NOMO-1 treated with DMSO at 0.1 percent for 48 hours (cell line): ENCODE measurements around the gene NFS1.

Experiments
- DNase-seq: peaks from one replicate; lab custom pipeline; 2025; ENCODE audit not compliant: unreplicated experiment; lab: John Stamatoyannopoulos, UW

The NFS1 gene

DNA sequence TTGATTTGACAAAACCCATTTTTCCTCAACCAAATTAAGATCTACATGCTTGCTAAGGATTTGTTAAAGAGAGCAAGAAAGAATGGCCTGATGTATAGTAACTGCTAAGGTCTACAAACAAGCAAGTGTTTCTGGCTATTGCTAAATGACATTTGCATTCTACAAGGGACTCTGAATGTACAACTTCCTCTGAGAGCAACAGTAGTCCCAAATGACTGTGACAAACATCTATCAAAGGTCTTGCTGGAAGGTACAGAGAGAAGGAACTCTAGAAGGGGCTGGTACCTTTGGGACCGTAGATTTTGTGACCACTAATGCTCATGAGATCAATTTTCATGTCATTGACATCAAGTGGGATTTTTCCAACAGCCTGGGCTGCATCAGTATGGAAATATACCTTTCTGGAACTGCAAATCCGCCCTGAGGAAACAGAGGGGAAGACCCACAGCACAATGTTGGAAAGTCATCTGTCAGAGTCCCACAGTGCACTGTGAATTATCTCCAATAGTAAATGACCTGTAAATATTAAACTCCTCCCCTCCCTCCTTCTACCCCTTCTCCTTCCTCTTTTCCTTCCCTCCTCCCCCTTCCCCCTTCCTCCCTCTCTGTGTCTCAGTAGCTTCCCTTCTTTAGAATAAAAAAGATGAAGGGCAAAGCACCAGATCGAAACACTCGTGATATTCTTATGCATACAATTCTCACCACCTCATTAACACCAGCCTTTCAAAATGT lies 18.5 kb downstream of the NFS1 start:
- peak; percentile 61 for DNase-seq

DNA sequence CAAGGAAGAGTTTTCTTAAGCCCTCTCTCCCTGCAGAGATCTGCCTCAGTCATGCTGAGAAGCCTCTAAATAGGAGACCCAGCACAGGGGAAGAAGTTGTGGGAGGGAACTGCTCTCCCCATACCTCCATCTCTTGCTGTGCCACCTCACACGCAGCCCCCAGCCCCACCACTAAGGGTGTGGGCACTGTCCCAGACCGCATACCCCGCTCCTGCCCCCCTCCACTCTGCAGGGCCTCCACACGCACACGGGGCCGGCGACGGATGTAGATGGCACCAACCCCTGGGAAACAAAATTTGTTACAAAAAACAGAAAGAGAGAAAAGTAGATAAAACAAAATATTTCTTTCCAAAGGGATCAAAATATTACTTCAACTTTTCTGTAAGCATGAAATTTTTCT lies 24.2 kb downstream of the NFS1 start:
- no peak for DNase-seq

- DNase-seq, result no peak
These were observed 25.3 kb downstream of the NFS1 start for GRCh38 chr20:35673884-35674283.

DNA sequence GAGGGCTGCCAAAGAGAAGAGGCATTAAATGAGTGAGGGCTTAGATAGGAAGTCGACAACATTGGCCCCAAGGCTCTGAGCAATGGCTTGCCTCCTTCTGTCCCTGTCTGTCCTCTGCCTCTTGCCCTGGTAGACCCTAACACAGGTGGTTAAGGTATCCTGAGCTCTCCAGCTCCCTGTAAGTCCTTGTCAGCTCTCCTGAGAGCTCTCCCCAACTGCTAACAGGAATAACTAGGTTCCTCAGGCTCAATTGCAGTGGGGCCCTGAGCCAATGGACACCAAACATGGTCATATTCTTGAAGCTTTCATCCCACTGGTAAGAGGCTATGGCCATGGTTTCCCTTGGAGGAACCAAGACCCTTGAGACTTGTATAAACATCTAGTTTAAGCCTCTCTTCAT lies 29.5 kb downstream of the NFS1 start:
- DNase-seq, result no peak

DNA sequence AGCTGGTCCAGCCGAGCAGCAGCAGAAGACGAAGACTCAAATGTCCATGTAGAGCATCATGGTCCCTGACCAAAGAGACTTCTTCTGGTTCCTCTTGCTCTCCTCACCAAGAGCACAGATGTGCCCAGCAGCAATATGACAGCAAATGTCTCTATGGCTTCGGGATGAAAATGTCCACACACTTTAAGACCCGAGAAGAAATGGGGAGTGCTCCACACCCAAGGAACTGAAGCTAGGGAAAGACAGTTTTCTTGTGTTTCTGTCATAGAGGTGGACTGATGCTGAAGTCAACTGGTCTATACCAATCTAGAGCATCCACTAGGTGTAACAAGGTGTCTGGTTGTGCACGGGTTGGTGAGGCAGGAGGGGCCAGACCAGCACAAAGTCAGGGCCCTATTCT lies 29.9 kb downstream of the NFS1 start:
- no peak for DNase-seq

DNA sequence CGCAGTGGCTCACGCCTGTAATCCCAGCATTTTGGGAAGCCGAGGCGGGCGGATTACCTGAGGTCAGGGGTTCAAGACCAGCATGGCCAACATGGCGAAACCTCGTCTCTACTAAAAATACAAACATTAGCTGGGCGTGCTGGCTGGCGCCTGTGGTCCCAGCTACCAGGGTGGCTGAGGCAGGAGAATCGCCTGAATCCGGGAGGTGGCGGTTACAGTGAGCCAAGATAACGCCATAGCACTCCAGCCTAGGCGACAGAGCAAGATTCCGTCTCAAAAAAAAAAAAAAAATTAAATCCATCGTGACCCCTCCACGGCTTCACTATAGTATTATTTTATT lies 33.2 kb downstream of the NFS1 start:
- no peak for DNase-seq

DNA sequence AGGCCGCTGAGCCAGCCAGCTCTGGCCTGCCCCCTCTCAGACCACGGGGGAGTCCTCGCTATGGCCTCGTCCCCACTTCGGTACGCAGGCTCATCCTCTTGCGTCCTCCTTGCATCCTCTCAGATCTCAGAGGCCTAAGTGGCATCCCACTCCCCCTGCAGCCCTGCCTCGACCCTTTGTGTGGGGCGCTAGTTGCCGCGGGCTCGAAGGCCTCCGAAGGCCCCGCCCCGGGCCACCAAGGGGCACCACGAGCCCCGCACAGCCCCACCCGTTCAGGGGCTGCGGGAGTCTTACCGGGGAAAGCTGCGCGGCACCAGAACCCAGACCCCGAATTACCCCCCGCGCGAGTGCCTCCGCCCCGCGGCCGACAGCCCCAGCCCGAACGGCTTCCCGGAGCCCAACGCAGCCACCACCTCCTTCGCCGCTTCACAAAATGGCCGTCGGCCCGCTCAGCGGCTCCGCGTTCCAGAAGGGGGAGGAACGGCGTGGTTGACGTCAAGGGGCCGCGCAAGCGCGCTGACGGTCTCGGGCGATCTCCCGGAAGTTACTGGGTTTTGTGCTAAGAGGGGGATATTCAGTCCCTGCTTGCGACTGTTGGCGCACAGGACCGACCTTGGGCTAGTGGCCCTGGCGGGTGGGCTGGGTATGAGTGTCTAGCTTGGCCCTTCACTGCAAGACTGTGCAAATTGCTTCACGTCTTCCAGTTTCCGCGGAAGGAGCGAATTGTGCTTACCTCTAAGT lies 34.5 kb downstream of the NFS1 start, which contains the start of the genes CPNE1 and RBM12:
Gene CPNE1, minus strand, starts transcription at position 435 of the 741 bp plus-strand sequence. CDS start 31,977 bp downstream, outside the sequence.
Gene RBM12, minus strand, starts transcription at position 435 of the 741 bp plus-strand sequence. CDS start 9,578 bp downstream, outside the sequence.
- DNase-seq, result peak; percentile 91

- peak; percentile 50 for DNase-seq
These were observed 35.4 kb downstream of the NFS1 start for GRCh38 chr20:35663516-35664465.

- DNase-seq, result no peak
These were observed 36.6 kb downstream of the NFS1 start for GRCh38 chr20:35662551-35662950.

DNA sequence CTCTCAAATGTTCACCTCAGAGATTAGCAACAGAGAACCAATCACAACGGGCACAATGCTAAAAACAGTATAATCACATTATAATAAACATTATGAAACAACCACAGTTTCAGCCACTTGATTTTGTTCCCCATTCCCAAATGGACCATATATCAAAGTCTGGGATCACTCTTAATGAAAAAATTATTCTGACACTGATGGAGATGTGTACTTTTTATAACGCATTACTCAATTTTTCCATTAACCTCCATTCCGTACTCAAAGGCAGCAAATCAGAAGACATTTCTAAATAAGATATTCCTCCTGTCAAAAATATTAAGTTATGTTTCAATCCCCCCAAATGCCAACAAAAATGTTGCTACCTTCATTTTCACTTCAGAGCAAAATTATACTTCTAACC lies 37.2 kb downstream of the NFS1 start:
- no peak for DNase-seq

GRCh38 chr20:35661053-35661452 lies 38.1 kb downstream of the NFS1 start:
- DNase-seq, result no peak

DNA sequence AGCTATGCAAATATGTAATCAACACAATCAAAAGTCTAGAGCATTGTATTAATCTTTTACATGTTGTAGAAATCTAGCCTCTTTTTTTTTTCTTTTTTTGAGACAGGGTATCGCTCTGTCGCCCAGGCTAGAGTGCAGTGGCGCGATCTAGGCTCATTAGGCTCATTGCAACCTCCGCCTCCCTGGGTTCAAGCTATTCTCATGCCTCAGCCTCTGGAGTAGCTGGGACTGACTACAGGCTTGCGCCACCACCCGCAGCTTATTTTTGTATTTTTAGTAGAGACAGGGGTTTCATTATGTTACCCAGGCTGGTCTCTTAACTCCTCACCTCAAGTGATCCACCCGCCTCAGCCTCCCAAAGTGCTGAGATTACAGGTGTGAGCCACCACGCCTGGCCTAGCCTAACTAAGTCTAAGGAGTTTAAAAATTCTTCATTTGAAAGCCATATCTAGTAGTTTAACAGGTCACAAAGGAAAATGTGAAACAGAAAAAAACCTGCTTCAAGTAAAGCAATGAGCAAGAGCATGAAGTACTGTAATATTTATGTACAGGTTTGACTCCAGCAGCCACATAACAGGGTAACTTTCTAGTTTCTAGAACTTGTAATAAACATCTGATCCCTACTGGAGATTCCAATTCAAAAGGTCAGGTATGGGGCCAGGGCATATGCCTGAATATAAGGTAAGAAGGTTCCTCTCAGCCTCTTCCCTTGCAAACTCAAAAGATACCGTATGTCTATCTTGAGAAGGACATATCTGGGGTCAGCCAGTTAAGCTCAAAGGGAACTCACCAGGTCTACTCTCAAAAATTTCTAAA lies 38.8 kb downstream of the NFS1 start:
- DNase-seq, result no peak

GRCh38 chr20:35657271-35657670 lies 41.9 kb downstream of the NFS1 start:
- DNase-seq, result no peak

DNA sequence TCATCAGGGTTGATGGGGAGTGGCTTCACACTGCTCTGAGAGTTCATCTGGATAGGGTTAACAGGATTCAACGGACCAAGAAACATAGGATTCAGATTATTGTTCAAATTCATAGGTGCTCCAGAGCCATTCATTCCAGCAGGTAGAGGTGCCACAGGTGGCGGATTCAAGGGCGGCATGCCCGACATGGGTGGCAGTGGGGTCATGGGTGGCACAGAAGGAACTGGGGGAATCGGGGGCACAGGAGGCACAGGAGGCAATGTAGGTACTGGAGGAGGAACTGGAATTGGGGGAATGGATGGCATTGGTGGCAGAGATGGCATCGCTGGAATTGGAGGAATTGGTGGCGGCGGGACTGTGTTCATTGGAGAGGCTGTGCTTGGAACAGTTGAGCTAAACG lies 44.7 kb downstream of the NFS1 start:
- no peak for DNase-seq

GRCh38 chr20:35653893-35654292 lies 45.3 kb downstream of the NFS1 start:
- no peak for DNase-seq

DNA sequence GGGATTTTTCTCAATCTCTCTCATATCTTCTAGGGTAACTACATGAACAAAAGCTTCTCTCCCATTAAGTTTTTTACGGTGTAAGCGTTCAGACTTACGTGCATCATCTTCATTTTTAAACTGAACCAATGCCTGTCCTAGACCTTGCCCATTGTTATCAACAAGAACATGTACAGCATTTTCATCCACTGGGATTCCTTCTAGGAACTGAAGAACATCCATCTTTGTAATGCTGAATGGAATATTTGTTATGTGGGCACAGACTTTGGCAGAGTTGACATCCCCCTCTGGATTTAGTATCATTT lies 45.8 kb downstream of the NFS1 start:
- DNase-seq, result no peak

DNA sequence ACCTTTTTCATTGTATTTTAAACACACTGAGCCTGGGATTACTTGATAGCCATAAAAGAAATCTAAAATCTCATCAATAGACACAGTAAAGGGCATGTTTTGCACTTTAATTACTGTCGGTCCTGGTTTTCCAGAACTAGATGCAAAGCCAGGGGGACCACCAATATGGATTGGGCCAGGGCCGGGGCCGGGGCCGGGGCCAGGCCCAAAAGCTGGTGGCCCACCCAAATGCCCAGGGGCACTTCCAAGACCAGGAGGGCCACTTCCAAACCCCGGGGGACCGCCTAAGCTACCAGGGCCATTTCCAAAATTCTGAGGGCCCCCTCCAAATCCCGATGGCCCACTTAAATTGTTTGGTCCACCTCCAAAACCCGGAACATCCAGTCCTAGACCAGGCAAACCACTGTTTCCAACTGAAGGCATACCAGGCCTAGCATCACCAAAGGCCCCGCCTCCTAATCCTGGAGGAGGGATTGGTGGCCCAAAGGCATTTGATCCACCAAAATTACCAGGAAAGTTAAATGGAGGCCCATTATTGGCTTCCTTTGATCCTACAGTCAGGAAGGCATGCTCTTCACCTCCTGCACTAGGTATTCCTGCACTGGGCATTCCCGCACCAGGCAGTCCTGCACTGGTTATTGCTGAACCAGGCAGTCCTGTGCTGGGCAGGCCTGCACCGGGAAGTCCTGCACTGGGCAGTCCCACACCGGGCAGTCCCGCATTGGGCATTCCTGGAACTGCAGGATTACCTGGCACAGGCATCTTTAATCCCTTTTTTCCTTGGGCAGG lies 46.3 kb downstream of the NFS1 start:
- DNase-seq, result no peak

GRCh38 chr20:35651958-35652357 lies 47.2 kb downstream of the NFS1 start:
- DNase-seq, result no peak

DNA sequence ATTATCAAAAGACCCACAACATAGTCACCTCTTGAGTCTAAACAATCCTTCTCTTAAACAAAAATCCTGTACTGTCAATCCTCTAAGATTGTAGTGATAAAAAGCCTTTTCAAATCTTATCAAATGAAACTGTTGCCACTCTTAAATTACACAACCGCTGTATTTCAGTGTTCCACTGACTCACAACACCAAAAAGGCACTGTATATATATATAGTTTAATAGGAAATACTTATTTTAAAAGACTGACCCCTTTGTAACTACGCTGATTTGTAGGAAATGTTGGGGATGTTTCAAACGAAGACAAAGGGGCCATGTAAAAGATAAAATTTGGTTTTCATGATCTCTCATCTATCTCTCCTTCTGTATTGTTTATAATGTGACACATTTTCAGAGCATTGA lies 48.5 kb downstream of the NFS1 start:
- DNase-seq, result no peak

GRCh38 chr20:35648836-35649235 lies 50.3 kb downstream of the NFS1 start:
- no peak for DNase-seq
